DMS79 (cell line): ENCODE data around the gene ANKS1B.
A peak's percentile ranks its signal among the peaks of the same experiment; 100 is the strongest.

ENCODE experiments used
- DNase-seq: peaks from one replicate; lab custom pipeline; 2025; lab: John Stamatoyannopoulos, UW

The ANKS1B gene

DNA sequence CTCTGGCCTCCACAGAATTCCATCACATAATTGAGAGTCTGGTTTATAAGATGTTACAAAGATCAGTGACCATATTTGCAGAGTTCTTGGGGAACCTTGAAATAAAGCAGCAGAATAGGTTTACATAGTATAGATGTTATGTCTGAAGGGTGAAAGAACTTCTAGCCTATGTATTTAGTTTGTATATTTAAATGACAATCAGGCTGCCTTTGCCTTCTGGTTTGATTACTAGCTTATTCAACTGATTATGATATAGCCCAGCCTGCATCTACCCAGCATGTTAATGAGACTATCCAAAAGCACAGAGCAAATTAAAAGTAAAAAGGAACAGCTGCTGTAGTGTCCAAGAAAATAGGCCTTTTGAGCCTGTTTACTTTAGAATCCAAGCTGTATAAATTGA, 1254.3 kb downstream of the ANKS1B start:
- no peak for DNase-seq

DNA sequence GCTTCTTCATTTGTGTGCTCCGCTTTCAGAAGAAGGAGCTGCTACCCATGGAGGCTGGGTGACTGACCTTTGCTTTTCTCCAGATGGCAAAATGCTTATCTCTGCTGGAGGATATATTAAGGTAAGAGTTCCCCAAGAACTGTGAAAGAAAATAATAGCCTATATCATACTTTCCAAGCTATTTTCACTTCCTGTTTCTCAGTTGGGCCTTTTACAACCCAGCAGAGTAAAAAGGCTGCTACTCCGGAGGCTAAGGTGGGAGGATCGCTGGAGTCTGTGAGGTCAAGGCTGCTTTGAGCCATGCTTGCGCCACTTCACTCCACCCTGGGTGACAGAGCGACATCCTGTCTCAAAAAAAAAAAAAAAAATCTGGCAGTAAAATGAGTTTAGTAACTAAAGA, 1257.5 kb downstream of the ANKS1B start:
- DNase-seq, result no peak

GRCh38 chr12:98725476-98726247, 1259.1 kb downstream of the ANKS1B start:
- no peak for DNase-seq

- no peak for DNase-seq
These were observed 1260.2 kb downstream of the ANKS1B start for GRCh38 chr12:98724384-98725155.

- DNase-seq, result no peak
These were observed 1263.5 kb downstream of the ANKS1B start for GRCh38 chr12:98721204-98721702.

DNA sequence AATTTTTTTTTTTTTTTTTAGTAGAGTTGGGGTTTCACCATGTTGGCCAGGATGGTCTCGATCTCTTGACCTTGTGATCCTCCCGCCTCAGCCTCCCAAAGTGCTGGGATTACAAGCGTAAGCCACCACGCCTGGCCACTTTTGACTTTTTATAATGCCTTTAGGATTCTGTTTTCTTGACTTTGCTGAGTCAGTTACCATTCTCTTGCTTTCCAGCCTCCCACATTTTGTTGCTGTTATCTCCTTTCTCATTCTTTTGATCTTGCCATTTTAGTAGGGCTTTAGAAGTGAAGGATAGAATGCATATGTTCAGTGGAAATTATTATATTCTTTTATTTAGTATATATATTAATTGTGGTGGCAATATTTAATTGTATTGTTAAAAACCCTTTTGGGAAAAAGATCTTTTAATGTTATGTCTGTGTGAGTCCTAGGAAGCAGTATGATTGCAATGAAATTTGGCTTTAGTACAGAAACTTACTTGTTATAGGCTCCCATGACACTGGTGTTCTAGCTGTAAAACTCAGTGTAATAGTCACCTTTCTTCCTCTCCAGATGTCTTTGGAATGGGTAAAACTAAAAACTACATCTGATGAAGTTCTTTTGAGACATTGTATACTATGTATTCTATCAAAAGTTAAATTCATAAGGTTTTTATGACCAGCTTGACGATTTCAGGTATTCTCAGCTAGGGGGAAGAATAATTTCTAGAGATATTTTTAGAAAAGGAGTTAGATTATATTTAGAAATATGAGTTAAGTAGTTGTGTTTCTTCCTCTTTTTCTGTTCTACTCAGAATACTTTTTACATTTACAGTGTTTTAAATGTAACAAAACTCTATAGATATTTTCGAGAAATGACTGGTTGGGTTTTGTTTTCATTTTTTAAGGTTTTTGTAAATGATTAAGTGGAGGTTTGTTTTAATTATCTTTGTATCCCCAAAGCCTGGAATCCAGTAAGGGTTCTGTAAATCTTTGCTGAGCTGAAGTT, 1264.9 kb downstream of the ANKS1B start:
- DNase-seq, result no peak

- DNase-seq, result no peak
These were observed 1270.3 kb downstream of the ANKS1B start for GRCh38 chr12:98714426-98714825.

GRCh38 chr12:98709022-98709421, 1275.7 kb downstream of the ANKS1B start:
- no peak for DNase-seq

DNA sequence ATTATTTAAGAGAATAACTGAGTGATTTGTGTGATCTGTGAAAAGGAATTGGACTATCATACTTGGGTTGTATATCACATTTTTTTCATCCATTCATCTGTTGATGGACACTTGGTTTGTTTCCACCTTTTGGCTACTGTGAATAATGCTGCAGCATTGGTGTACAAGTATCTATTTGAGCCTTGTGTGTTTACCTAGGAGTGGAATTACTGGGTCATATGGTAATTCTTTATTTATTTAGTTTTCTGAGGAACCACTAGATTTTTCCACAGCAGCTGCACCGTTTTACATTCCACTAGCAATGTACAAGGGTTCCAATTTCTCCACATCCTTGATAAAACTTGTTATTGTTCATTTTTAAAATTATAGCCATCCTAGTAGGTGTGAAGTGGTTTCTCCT, 1283.6 kb downstream of the ANKS1B start:
- DNase-seq, result no peak

DNA sequence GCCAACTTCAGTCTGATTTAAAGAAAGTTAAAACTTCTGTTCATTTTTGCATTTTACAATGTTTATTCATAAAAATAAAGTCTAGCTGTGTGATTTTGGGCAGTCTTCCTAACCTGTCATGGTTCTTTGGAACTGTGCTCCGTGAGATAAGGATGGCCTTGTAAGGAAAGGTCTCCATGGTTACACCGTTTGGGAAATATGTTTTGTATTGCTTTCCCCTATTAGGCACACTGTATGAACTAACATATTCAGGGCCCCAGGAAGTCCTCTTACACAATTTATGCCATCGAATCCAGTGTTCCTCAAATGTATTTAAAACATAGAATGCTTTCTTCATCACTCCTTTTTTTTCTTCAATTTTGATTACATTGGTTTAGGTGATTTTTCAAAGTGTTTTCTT, 1285.2 kb downstream of the ANKS1B start:
- DNase-seq, result peak; percentile 48

- DNase-seq, result peak; percentile 72
These were observed 1285.9 kb downstream of the ANKS1B start for GRCh38 chr12:98698603-98699463.

- no peak for DNase-seq
These were observed 1287.5 kb downstream of the ANKS1B start for GRCh38 chr12:98697209-98697608.

- DNase-seq, result no peak
These were observed 1288.6 kb downstream of the ANKS1B start for GRCh38 chr12:98696036-98696646.

GRCh38 chr12:98691351-98691750, 1293.4 kb downstream of the ANKS1B start:
- DNase-seq, result no peak

DNA sequence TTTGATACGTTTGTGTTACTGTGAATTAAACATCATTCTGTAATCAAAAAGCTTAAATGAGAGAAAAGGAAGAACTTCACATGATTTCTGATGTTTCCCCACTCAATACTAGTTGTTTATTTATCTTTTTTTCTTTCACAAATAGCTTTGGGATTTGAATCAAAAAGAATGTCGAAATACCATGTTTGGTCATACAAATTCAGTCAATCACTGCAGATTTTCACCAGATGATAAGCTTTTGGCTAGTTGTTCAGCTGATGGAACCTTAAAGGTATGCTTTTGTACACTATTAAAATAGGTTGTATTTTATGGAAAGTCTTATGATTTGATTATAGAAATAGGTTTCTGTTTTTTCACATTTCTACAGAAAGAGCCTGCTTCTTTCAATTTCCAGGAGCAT, 1298.1 kb downstream of the ANKS1B start:
- no peak for DNase-seq
